Astrocyte of the cerebellum (primary cell): ENCODE results near the gene SFXN2.

ENCODE experiments used
- DNase-seq: peaks from one replicate; pipeline ENCODE4 v3.0.0-alpha.2; 2011; ENCODE audit warnings: low read depth
- H3K4me3 ChIP-seq: 2 replicates; pipeline ENCODE4 v1.5.1; 2011; ENCODE audit warnings: mild to moderate bottlenecking, low read depth, low read length, moderate library complexity
- in situ Hi-C: cut with HindIII; loops from 2 replicates; pipeline ENCODE4 v1.10.0; 2017; ENCODE audit warnings: low sequenced_read_pairs
- TF ChIP-seq, protein P1 (sequence below): IDR thresholded peaks from 2 replicates; pipeline ENCODE4 v1.5.1; 2012; ENCODE audit warnings: low read length, low read depth, moderate library complexity, mild to moderate bottlenecking; ENCODE audit errors: missing control alignments

The SFXN2 gene

DNA sequence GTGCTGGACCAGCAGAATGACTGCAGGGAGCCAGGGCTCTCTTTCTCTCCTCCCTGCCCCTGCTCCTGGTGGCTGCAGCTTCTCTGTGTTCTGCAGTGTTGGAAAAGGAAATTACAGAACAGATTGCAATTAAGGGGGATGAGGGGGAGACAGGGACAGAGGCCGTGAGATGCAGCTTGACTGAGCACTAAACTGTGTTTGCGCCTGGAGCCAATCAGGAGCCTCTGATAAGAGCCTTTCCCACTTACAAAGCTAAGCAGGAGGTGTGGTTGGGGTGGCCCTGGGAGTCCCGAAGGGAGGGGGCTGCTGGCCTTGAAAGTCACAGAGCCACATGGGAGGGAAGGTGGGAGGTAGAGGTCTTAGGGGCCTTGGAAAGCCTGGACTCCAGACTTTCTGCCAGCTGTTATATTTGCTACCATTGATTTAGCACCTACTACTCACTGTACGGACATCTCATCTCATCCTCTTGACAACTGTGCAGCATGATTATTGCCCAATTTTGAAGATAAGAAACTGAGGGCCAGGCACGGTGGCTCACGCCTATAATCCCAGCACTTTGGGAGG, 43.5 kb upstream of the SFXN2 start:
- in situ Hi-C loops, result no loop called here
- H3K4me3 ChIP-seq, result no peak overlapping the region
- DNase-seq, result no peak
- TF ChIP-seq, protein P1, sequence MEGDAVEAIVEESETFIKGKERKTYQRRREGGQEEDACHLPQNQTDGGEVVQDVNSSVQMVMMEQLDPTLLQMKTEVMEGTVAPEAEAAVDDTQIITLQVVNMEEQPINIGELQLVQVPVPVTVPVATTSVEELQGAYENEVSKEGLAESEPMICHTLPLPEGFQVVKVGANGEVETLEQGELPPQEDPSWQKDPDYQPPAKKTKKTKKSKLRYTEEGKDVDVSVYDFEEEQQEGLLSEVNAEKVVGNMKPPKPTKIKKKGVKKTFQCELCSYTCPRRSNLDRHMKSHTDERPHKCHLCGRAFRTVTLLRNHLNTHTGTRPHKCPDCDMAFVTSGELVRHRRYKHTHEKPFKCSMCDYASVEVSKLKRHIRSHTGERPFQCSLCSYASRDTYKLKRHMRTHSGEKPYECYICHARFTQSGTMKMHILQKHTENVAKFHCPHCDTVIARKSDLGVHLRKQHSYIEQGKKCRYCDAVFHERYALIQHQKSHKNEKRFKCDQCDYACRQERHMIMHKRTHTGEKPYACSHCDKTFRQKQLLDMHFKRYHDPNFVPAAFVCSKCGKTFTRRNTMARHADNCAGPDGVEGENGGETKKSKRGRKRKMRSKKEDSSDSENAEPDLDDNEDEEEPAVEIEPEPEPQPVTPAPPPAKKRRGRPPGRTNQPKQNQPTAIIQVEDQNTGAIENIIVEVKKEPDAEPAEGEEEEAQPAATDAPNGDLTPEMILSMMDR, result no peak

DNA sequence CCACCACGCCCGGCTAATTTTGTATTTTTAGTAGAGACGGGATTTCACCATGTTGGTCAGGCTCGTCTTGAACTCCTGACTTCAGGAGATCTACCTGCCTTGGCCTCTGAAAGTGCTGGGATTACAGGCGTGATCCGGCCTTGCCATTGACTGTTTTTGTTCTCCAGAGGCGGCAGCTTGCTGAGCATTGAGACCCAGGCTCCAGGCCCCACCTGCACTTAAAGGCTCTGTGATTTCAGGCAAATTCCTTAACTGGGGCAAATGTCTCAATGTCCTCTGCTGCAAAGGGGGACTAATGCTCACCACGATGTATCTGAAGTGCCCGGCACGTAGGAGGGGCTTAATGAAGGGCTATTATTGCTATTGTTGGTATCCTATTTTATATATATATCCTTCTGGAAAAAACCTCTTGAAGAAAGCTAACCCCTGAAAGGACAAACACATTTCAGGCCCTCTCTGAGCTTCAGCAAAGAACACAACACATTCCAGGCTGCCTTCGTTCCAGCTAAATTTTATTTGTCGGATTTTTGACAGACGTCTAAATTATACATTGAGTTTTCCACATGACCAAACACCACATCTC, 41.1 kb upstream of the SFXN2 start:
- no peak overlapping the region for H3K4me3 ChIP-seq
- in situ Hi-C loops, result no loop called here

GRCh38 chr10:102673819-102674511, 40.5 kb upstream of the SFXN2 start:
- TF ChIP-seq, protein P1, result no peak
- H3K4me3 ChIP-seq, result no peak overlapping the region
- no peak for DNase-seq
- in situ Hi-C loops, result no loop called here

More for the DNA sequence above, 41.1 kb upstream of the SFXN2 start:
- no peak for DNase-seq
- TF ChIP-seq, protein P1, result no peak

DNA sequence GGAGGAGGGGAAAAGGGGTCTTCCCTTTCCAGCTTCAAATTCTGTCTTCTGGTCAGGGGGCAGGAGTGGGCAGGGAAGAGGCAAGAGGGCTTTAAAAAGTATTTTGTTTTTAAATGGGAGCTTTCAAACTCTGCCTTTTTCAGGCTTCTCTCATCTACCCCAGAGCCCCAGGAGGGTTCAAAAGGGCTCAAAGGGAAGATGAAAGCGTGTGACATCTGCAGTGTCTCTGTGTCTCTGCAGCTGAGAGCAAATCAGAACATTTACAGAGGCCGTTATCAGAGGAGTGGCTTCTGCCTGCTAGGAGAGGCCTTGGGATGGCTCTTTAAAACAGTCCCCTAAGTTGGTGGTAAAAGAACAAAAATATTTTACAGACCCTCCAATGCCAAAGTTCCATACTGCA, 39.9 kb upstream of the SFXN2 start:
- in situ Hi-C loops, result no loop called here
- TF ChIP-seq, protein P1, result no peak
- no peak overlapping the region for H3K4me3 ChIP-seq
- no peak for DNase-seq

DNA sequence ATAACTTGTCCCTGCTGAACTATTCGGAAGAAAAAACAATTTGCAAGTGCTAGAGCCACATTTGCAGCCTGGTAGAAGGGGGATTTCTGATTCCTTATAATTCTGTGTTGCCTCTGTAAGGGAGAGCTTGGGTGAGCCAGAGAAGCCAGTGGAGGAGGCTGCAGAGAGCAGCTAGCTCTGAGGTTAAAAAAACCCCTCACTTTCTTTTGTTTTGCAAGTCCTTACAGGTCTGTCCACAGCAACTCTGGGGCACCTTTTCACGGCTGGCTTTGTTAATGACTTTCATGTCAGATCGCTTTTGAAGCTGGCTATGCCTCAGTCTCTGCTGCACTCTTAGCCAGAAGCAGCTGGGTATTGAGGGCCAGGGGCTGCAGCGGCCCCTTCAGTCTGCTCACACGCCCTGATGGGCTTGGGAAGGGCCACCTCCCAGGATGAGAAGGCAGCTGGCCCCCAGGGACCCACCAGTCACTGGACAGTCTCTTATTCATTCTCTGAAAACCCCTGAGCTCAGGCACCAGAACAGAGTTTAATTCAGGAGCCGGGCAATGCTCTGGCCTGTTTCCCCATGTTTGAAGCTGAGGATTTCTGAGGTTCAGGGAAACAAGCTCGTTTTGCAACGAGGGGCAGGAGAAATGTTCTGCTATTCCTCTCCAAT, 39.3 kb upstream of the SFXN2 start:
- TF ChIP-seq, protein P1, result no peak
- DNase-seq, result no peak
- in situ Hi-C loops, result loop anchor here (5.0 kb wide), 1 partner anchor 37 kb away; the partner anchor contains the start of genes ARL3 and SFXN2
- H3K4me3 ChIP-seq, result no peak overlapping the region

DNA sequence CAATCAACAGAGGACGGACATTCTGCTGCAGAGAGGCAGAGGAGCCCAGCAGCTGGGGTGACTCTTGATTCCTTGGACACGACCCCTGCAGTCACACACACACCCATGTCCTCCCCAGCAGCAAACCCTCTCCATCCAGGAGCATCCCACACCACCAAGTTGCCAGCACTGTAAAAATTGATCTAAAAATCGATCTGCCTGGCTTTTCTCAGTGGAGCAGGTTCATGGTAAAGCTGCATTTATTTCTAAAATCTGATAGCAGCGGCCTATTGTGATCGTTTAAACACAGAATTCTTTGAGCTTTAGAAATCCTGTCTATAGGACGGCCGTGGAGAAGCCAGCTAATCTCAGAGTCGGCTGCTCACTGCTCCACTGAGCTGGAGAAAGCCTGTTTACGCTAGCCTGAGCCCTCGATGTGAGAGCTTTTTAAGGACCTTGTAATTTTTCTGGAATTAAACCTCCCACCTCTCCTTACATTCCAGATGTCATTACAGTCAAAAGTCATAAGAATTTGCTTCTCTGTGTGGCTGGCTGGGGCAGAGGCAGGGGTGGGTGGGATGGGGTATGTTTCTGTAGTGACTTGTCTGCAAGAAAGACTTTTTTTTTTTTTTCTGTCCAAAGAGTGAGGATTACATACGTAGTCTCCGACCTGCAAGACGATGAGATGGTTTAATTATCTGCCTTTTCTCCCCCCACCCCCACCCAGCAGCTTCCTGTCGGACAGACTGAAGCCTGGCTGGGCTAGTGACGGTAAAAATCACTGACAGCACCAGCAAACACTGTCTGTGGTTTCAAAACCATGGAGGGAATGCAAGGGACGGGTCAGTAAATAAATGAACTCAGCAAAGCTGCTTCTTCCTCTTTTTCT, 38.5 kb upstream of the SFXN2 start:
- TF ChIP-seq, protein P1, result no peak
- peak; percentile 63 for DNase-seq
- H3K4me3 ChIP-seq, result no peak overlapping the region
- in situ Hi-C loops, result loop anchor here (5.0 kb wide), 1 partner anchor 36 kb away; the partner anchor contains the start of genes ARL3 and SFXN2
